Fibroblast of pulmonary artery (primary cell): ENCODE measurements around the gene CLDN14.

Experiments
- DNase-seq: peaks from one replicate; pipeline ENCODE4 v3.0.0-alpha.2; 2010; ENCODE audit warnings: low read depth
- H3K4me3 ChIP-seq: replicated peaks from 2 replicates; pipeline ENCODE4 v1.5.1; 2011; ENCODE audit warnings: low read depth, mild to moderate bottlenecking, control low read depth, low read length, moderate library complexity
- CTCF ChIP-seq: IDR thresholded peaks from 2 replicates; pipeline ENCODE4 v1.5.1; 2011; ENCODE audit warnings: mild to moderate bottlenecking, control low read depth, low read length, inconsistent platforms; ENCODE audit errors: missing control alignments

Gene CLDN14

GRCh38 chr21:36479415-36480402 lies at the start of gene CLDN14:
Gene CLDN14, minus strand, starts transcription at chr21:36480122. Its CDS starts 18,427 bp downstream, at chr21:36461695.
- DNase-seq = no peak
- no peak within 1 kb of the TSS for H3K4me3 ChIP-seq
- TF ChIP-seq CTCF = no peak

GRCh38 chr21:36528716-36529115 lies 48.8 kb upstream of the CLDN14 start:
- no peak for DNase-seq
- H3K4me3 ChIP-seq = no peak overlapping the region
- no peak for TF ChIP-seq CTCF

- no peak for TF ChIP-seq CTCF
- no peak overlapping the region for H3K4me3 ChIP-seq
- no peak for DNase-seq
Observed at GRCh38 chr21:36527317-36527716, 47.4 kb upstream of the CLDN14 start.

GRCh38 chr21:36526104-36526503 lies 46.2 kb upstream of the CLDN14 start:
- H3K4me3 ChIP-seq = no peak overlapping the region
- no peak for DNase-seq
- TF ChIP-seq CTCF = no peak

GRCh38 chr21:36524477-36524876 lies 44.6 kb upstream of the CLDN14 start:
- H3K4me3 ChIP-seq = no peak overlapping the region
- no peak for DNase-seq
- TF ChIP-seq CTCF = no peak

GRCh38 chr21:36522219-36522808 lies 42.4 kb upstream of the CLDN14 start:
- no peak for DNase-seq
- no peak overlapping the region for H3K4me3 ChIP-seq
- TF ChIP-seq CTCF = no peak
